Measurements from ENCODE around the gene DSTYK.

DNA sequence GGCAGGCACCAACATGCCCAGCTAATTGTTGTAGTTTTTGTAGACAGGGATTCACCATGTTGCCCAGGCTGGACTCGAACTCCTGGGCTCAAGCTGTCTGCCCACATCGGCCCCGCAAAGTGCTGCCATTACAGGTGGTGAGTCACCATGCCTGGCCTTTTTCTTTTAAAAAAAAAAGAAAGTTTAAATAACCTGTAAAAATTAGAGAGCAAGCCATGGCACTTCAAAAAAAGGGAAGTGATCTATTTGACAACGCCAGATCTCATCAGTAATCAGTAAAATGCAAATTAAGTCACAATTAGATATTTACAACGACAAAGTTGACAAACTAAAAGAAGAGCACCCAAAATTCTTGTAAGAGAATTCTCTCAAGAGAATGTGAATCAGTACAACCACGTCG, 86.8 kb downstream of the DSTYK start:
- TF ChIP-seq GATA3 (IDR thresholded peaks at IDR 0.05; ENCODE audit: low read depth, low read length) (no peak), GATA2 (IDR thresholded peaks at IDR 0.05; ENCODE audit: low read depth, low read length) (no peak)

Data from SH-SY5Y (cell line).